IPS DF 19.7 (cell line): ENCODE measurements around the gene SGPL1.

ENCODE experiments used
- DNase-seq: peaks from one replicate; pipeline ENCODE4 v3.0.0-alpha.2; 2013; ENCODE audit warnings: low read depth, low spot score

Gene SGPL1

GRCh38 chr10:70780370-70780760, 35.4 kb upstream of the SGPL1 start:
- no peak for DNase-seq

- no peak for DNase-seq
These were observed 35.0 kb upstream of the SGPL1 start for GRCh38 chr10:70780772-70781171.

GRCh38 chr10:70781461-70782051, 34.2 kb upstream of the SGPL1 start:
- no peak for DNase-seq

GRCh38 chr10:70782086-70782745, 33.5 kb upstream of the SGPL1 start:
- DNase-seq: no peak

GRCh38 chr10:70782746-70783680, 32.7 kb upstream of the SGPL1 start:
- no peak for DNase-seq

GRCh38 chr10:70784016-70784415, 31.7 kb upstream of the SGPL1 start:
- no peak for DNase-seq

GRCh38 chr10:70784471-70784870, 31.3 kb upstream of the SGPL1 start:
- no peak for DNase-seq

- no peak for DNase-seq
These were observed 30.6 kb upstream of the SGPL1 start, which contains the start of gene TBATA for GRCh38 chr10:70785190-70785589. TBATA (minus strand) TSS chr10:70785377; CDS start chr10:70783379, 1,998 bp downstream.

- DNase-seq: no peak
These were observed 28.8 kb upstream of the SGPL1 start for GRCh38 chr10:70786799-70787415.

GRCh38 chr10:70791386-70792039, 24.2 kb upstream of the SGPL1 start:
- DNase-seq: no peak

- DNase-seq: no peak
These were observed 20.1 kb upstream of the SGPL1 start for GRCh38 chr10:70795613-70796012.

- DNase-seq: no peak
These were observed 17.9 kb upstream of the SGPL1 start for GRCh38 chr10:70797840-70798239.

- no peak for DNase-seq
These were observed 16.6 kb upstream of the SGPL1 start for GRCh38 chr10:70799124-70799523.

GRCh38 chr10:70801854-70802253, 13.9 kb upstream of the SGPL1 start:
- DNase-seq: no peak

- DNase-seq: no peak
These were observed 11.8 kb upstream of the SGPL1 start for GRCh38 chr10:70803775-70804420.

GRCh38 chr10:70804421-70804808, 11.3 kb upstream of the SGPL1 start:
- DNase-seq: no peak

- no peak for DNase-seq
These were observed 10.0 kb upstream of the SGPL1 start for GRCh38 chr10:70805619-70806215.

GRCh38 chr10:70806841-70807240, 8.9 kb upstream of the SGPL1 start:
- no peak for DNase-seq

- no peak for DNase-seq
These were observed 8.2 kb upstream of the SGPL1 start for GRCh38 chr10:70807556-70807955.

- DNase-seq: no peak
These were observed 6.6 kb upstream of the SGPL1 start for GRCh38 chr10:70809011-70809611.
